ENCODE results near the gene ELF1. TPM values are rescaled to one million over a fixed set of nuclear protein-coding genes. Genes with fewer than 3 reads are reported as not detected.

ELF1 gene
- total and polyA plus RNA-seq, 2 of the 8 experiments (the other 6 are each of a cell fraction or from before 2014, with no cell fraction given), result 5.6 to 18.2 TPM

DNA sequence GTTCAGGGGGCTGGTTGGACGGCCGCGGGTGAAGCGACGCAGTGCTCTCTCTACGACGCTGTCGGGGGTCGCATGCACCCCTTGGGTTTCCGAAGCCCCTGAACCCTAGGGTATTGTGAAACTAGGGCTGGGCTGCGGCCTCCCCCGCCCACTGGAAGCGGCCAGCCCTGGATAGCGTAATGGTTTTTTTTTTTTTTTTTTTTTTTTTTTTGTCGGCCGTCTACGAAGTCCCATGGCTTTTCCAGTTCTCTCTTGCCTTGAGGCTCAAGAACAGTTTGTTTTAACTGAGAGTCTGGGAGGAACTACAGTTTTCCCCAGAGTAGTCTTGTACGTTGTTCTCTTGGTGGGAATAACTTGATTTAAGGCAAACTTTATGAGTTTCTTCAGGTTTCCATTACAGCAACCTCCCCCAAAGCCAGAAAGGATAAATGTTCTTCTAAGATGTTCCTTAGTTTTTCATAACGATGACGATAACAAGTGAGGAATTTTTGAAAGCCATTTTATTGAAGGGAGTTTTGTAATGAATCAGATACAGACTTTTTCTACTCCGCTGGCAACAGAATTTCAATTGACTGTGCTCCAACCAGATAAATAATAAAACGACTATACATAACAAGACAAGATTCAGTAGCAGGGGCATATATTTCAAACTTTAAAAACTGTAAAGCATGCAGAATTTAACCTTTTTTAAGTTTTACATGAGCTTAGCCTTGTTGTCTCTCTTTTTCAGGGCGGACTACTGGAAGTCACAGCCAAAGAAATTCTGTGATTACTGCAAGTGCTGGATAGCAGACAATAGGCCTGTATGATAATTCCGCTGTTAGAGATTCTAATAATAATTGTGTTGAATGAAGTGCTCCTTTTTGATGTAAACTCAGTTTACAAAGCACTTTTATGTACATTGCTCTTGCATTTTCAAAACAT is 43.1 kb upstream of the ELF1 start:
- Histone ChIP-seq H3K9ac (replicated peaks in 1 of 4; ENCODE audit: extremely low read depth in 1 of 4, low read depth in 3 of 4, low read length in 3 of 4) (peak overlapping the region; percentile 56 to 95 (median 94)), H3K27me3 (replicated peaks in 1 of 4; ENCODE audit: control insufficient read depth in 3 of 4, extremely low read depth in 1 of 4, insufficient read depth in 3 of 4, low read length in 3 of 4) (no peaks in the 10 kb centered on the region), H4K8ac (ENCODE audit: extremely low read depth, insufficient read depth, low read length) (peak overlapping the region; percentile 96), H4K5ac (ENCODE audit: insufficient read length, low read depth, low read length) (peak overlapping the region; percentile 89), H3K23ac (ENCODE audit: insufficient read length) (no peak overlapping the region), H4K91ac (replicated peaks; ENCODE audit: insufficient read length, low read length) (no peak overlapping the region), H2AFZ (ENCODE audit: low read length) (no peak overlapping the region; the same call in 1 of the 2 replicates), H2BK15ac (ENCODE audit: low read length) (no peak overlapping the region), H2BK12ac (ENCODE audit: low read depth, low read length) (no peak overlapping the region), H3K9me3 (ENCODE audit: insufficient read depth in 2 of 2, low read depth in 1 of 2, low read length in 1 of 2) (no peaks in the 10 kb centered on the region), H3K27ac (ENCODE audit: low read depth, low read length) (peak overlapping the region; percentile 93), H2BK20ac (ENCODE audit: low read length) (no peak overlapping the region), H3K23me2 (ENCODE audit: low read depth, low read length) (peaks cover 7% of the 10 kb centered on the region; the same call in 1 of the 2 replicates), H2BK5ac (ENCODE audit: low read depth, low read length) (peak overlapping the region; percentile 98), H3K79me2 (ENCODE audit: control insufficient read depth in 1 of 2, insufficient read depth in 2 of 2, low read length in 2 of 2) (peaks cover 0 to 45% of the 10 kb centered on the region in 2 experiments; a peak in 2 of 4 replicates), H3K18ac (ENCODE audit: extremely low read depth, low read length) (0 out of 2 replicates have a peak overlapping the region, but pooled peaks have one; percentile 21), H4K20me1 (replicated peaks in 1 of 2; ENCODE audit: control insufficient read depth in 1 of 2, insufficient read depth in 2 of 2, low read length in 2 of 2) (no peaks in the 10 kb centered on the region), H3K79me1 (ENCODE audit: low read depth, low read length) (no peaks in the 10 kb centered on the region; the same call in 1 of the 2 replicates), H3K36me3 (ENCODE audit: control insufficient read depth in 2 of 4, insufficient read depth in 4 of 4, low read length in 3 of 4) (peaks cover 0 to 35% (median 6%) of the 10 kb centered on the region in 4 experiments; a peak in 6 of 8 replicates), H2BK120ac (replicated peaks; ENCODE audit: low read depth, low read length) (no peak overlapping the region), H3K4me2 (ENCODE audit: insufficient read depth in 1 of 2, low read depth in 2 of 2, low read length in 2 of 2) (peak overlapping the region; percentile 81 to 84), H3K14ac (ENCODE audit: insufficient read length) (no peak overlapping the region), H3K4me1 (replicated peaks in 1 of 4; ENCODE audit: control insufficient read depth in 3 of 4, insufficient read depth in 4 of 4, low read length in 3 of 4) (peaks cover 0 to 3% (median 2%) of the 10 kb centered on the region in 4 experiments; a peak in 2 of 7 replicates), H3K4me3 (ENCODE audit: extremely low read depth in 1 of 4, insufficient read depth in 2 of 4, low read depth in 3 of 4, low read length in 4 of 4) (peak overlapping the region; percentile 89 to 96 (median 95)), H3K56ac (replicated peaks; ENCODE audit: insufficient read length, low read depth, low read length) (no peak overlapping the region), H3K4ac (replicated peaks; ENCODE audit: insufficient read length, low read depth, low read length) (no peak overlapping the region), H2AK5ac (ENCODE audit: low read depth, low read length) (no peak overlapping the region)
- FAIRE-seq (no peak), DNase-seq (ENCODE audit: low read depth in 1 of 2, low spot score in 2 of 2) (no peak)
- POLR2A ChIA-PET (ENCODE audit: partially characterized antibody), result interaction anchor here (0.8 to 2.8 kb wide), 12 partner anchors 19 to 273 kb away, joined by 3 to 12 read pairs (median 4); partner anchors contain the start of genes ELF1, MTRF1 and SLC25A15
- 11% methylated on average over 20 of the region's 24 CpGs; no CpG with 5 or more reads in 1 of the 2 experiments for WGBS, 2 experiments (ENCODE audit: extremely low coverage in 1 of 2, insufficient coverage in 1 of 2, insufficient read length in 1 of 2, insufficient replicate concordance in 2 of 2, low coverage in 1 of 2, low lambda C conversion rate in 2 of 2, missing lambda C conversion rate in 1 of 2)
- CTCF ChIA-PET (ENCODE audit: partially characterized antibody), result interaction anchor here (0.6 kb wide), 1 partner anchor 240 kb away, joined by 3 read pairs; no protein-coding TSS in a partner anchor
- TF ChIP-seq CREB1 (IDR thresholded peaks at IDR 0.05), result no peak
- TF ChIP-seq CEBPB (IDR thresholded peaks at IDR 0.05; ENCODE audit: low read depth, low read length), result peak; percentile 87
